DMS53 (cell line): ENCODE results near the gene GPSM3.
"Not testable (repeated sequence)": the region's sequence is repeated elsewhere in the genome, so short reads cannot be mapped to it uniquely, and the experiment has no call there.

Experiments used
- DNase-seq: peaks from one replicate; lab custom pipeline; 2025; lab: John Stamatoyannopoulos, UW

GPSM3 gene

GRCh38 chr6:32187009-32187709, 5.3 kb downstream of the GPSM3 start:
- peak; percentile 36 for DNase-seq

GRCh38 chr6:32186151-32186840, 6.1 kb downstream of the GPSM3 start:
- not testable (repeated sequence) for DNase-seq

GRCh38 chr6:32185681-32186131, 6.7 kb downstream of the GPSM3 start:
- DNase-seq, result peak; percentile 58

- DNase-seq, result no peak
Observed at GRCh38 chr6:32184084-32184640, 8.3 kb downstream of the GPSM3 start, which contains the start of gene AGER. Gene AGER (minus strand): TSS chr6:32184253. CDS start chr6:32184222, 31 bp downstream.

- DNase-seq, result no peak
Observed at GRCh38 chr6:32183483-32184083, 8.9 kb downstream of the GPSM3 start.

- no peak for DNase-seq
Observed at GRCh38 chr6:32183030-32183429, 9.4 kb downstream of the GPSM3 start.

- DNase-seq, result no peak
Observed at GRCh38 chr6:32182555-32182981, 9.9 kb downstream of the GPSM3 start.

GRCh38 chr6:32181915-32182529, 10.4 kb downstream of the GPSM3 start:
- no peak for DNase-seq

GRCh38 chr6:32181148-32181702, 11.2 kb downstream of the GPSM3 start:
- no peak for DNase-seq

- no peak for DNase-seq
Observed at GRCh38 chr6:32179766-32180405, 12.6 kb downstream of the GPSM3 start.

- DNase-seq, result peak; percentile 60
Observed at GRCh38 chr6:32178547-32179440, 13.6 kb downstream of the GPSM3 start.

- DNase-seq, result peak; percentile 100
Observed at GRCh38 chr6:32177788-32178546, 14.5 kb downstream of the GPSM3 start, which contains the start of gene RNF5. Gene RNF5 (plus strand): TSS chr6:32178405. CDS start chr6:32178512, 107 bp downstream.

GRCh38 chr6:32177183-32177787, 15.2 kb downstream of the GPSM3 start:
- DNase-seq, result peak; percentile 88

GRCh38 chr6:32176476-32177182, 15.8 kb downstream of the GPSM3 start:
- DNase-seq, result peak; percentile 69

- peak; percentile 98 for DNase-seq
Observed at GRCh38 chr6:32175711-32176475, 16.6 kb downstream of the GPSM3 start, which contains the start of gene AGPAT1. Gene AGPAT1 (minus strand): TSS chr6:32176084. CDS start chr6:32171496, 4,588 bp downstream.

GRCh38 chr6:32175322-32175710, 17.1 kb downstream of the GPSM3 start:
- no peak for DNase-seq

- no peak for DNase-seq
Observed at GRCh38 chr6:32174416-32174815, 18.0 kb downstream of the GPSM3 start.
